SU-DHL-6 (cell line): ENCODE results near the gene C2CD4C.
"Not testable (repeated sequence)": the region's sequence is repeated elsewhere in the genome, so short reads cannot be mapped to it uniquely, and the experiment has no call there.

Experiments used
- H2AFZ ChIP-seq: fragments of 200-600 bp; sonication (generic); 2 replicates; pipeline ENCODE4 v1.6.1; 2014; ENCODE audit warnings: low read depth, mild to moderate bottlenecking, moderate library complexity, mixed read lengths, antibody characterized with exemption, low read length; ENCODE audit not compliant: severe bottlenecking
- H3F3A ChIP-seq: fragments of 200-600 bp; shearing (Covaris generic); 2 replicates; pipeline ENCODE4 v1.6.0; 2016; ENCODE audit warnings: antibody characterized with exemption, mild to moderate bottlenecking; ENCODE audit not compliant: insufficient read depth
- H3K27ac ChIP-seq: fragments of 200-600 bp; sonication (generic); 2 replicates; pipeline ENCODE4 v1.5.1; 2016; ENCODE audit warnings: low read depth, mild to moderate bottlenecking, low read length, moderate library complexity, mixed read lengths
- H3K27me3 ChIP-seq: fragments of 200-600 bp; sonication (generic), shearing (Covaris generic); 2 replicates; pipeline ENCODE4 v1.6.0; 2014; ENCODE audit warnings: mild to moderate bottlenecking, low read length
- H3K36me3 ChIP-seq: fragments of 200-600 bp; sonication (generic); 2 replicates; pipeline ENCODE4 v1.6.1; 2014; ENCODE audit warnings: mild to moderate bottlenecking, low read length, mixed read lengths
- H3K4me2 ChIP-seq: fragments of 300-600, 200-600 bp; shearing (Covaris generic), sonication (generic); 2 replicates; pipeline ENCODE4 v1.6.0; 2014; ENCODE audit warnings: low read length, low read depth, mild to moderate bottlenecking; ENCODE audit not compliant: poor library complexity, severe bottlenecking
- H3K4me3 ChIP-seq: fragments of 200-600 bp; sonication (generic); 2 replicates; pipeline ENCODE4 v1.5.1; 2014; ENCODE audit warnings: antibody characterized with exemption, low read length, mild to moderate bottlenecking, mixed read lengths; ENCODE audit not compliant: insufficient read depth, poor library complexity, severe bottlenecking
- H3K79me2 ChIP-seq: fragments of 200-600 bp; sonication (generic); 2 replicates; pipeline ENCODE4 v1.6.1; 2014; ENCODE audit warnings: mild to moderate bottlenecking, low read length, moderate library complexity; ENCODE audit not compliant: insufficient read depth
- H3K9ac ChIP-seq: fragments of 200-600 bp; sonication (generic); 2 replicates; pipeline ENCODE4 v1.7.0; 2014; ENCODE audit warnings: mild to moderate bottlenecking, low read length
- H3K9me2 ChIP-seq: fragments of 200-600 bp; sonication (generic); replicated peaks from 2 replicates; pipeline ENCODE4 v1.6.1; 2014; ENCODE audit warnings: low read length; ENCODE audit not compliant: insufficient read depth
- H3K9me3 ChIP-seq: fragments of 200-600 bp; sonication (generic); 2 replicates; pipeline ENCODE4 v1.6.1; 2014; ENCODE audit warnings: low read length, mixed read lengths; ENCODE audit not compliant: insufficient read depth
- H4K20me1 ChIP-seq: fragments of 200-600 bp; sonication (generic); 2 replicates; pipeline ENCODE4 v1.6.1; 2014; ENCODE audit warnings: low read depth, mild to moderate bottlenecking, antibody characterized with exemption, low read length, moderate library complexity, mixed read lengths
- EZH2phosphoT487 ChIP-seq: fragments of 200-600 bp; sonication (generic), shearing (Covaris generic); conservative IDR thresholded peaks from 2 replicates; pipeline ENCODE4 v1.6.1; 2018; ENCODE audit warnings: mild to moderate bottlenecking, antibody characterized with exemption, low read length, moderate library complexity, mixed read lengths
- TF ChIP-seq, protein P1 (sequence below): fragments of 200-600 bp; sonication (generic); IDR thresholded peaks from one replicate; pipeline ENCODE4 v1.5.1; 2017; ENCODE audit warnings: antibody characterized with exemption, mild to moderate bottlenecking, low read length, moderate library complexity; ENCODE audit not compliant: insufficient read depth, poor library complexity, severe bottlenecking

C2CD4C gene

GRCh38 chr19:428149-428548 is 19.2 kb upstream of the C2CD4C start:
- Histone ChIP-seq H2AFZ (no peak overlapping the region), H3K4me3 (no peak overlapping the region), H3K27me3 (no peaks in the 10 kb centered on the region), H3K4me2 (no peak overlapping the region), H3K9ac (no peak overlapping the region), H3K9me3 (no peaks in the 10 kb centered on the region), H4K20me1 (no peaks in the 10 kb centered on the region), H3F3A (no peaks in the 10 kb centered on the region), H3K27ac (no peak overlapping the region), H3K9me2 (no peaks in the 10 kb centered on the region), H3K36me3 (no peaks in the 10 kb centered on the region), H3K79me2 (no peaks in the 10 kb centered on the region)
- TF ChIP-seq, protein P1, sequence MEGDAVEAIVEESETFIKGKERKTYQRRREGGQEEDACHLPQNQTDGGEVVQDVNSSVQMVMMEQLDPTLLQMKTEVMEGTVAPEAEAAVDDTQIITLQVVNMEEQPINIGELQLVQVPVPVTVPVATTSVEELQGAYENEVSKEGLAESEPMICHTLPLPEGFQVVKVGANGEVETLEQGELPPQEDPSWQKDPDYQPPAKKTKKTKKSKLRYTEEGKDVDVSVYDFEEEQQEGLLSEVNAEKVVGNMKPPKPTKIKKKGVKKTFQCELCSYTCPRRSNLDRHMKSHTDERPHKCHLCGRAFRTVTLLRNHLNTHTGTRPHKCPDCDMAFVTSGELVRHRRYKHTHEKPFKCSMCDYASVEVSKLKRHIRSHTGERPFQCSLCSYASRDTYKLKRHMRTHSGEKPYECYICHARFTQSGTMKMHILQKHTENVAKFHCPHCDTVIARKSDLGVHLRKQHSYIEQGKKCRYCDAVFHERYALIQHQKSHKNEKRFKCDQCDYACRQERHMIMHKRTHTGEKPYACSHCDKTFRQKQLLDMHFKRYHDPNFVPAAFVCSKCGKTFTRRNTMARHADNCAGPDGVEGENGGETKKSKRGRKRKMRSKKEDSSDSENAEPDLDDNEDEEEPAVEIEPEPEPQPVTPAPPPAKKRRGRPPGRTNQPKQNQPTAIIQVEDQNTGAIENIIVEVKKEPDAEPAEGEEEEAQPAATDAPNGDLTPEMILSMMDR: no peak

DNA sequence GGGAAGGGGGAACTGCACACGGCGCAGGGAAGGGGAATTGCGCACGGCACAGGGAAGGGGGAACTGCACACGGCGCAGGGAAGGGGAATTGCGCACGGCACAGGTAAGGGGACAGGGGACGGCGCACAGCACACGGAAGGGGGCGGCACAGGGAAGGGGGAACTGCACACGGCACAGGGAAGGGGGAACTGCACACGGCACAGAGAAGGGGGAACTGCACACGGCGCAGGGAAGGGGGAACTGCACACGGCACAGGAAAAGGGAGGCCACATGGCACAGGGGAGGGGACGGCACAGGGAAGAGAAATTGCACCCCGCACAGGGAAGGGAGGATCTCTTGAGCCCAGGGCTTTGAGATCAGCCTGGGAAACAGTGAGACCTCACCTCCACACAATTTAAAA is 18.7 kb upstream of the C2CD4C start:
- H4K20me1 ChIP-seq, H3K27ac ChIP-seq, H3K79me2 ChIP-seq, H3K4me2 ChIP-seq, H3K9ac ChIP-seq, H3K9me3 ChIP-seq, H3K4me3 ChIP-seq, H3K27me3 ChIP-seq, H3K36me3 ChIP-seq, H3F3A ChIP-seq, H3K9me2 ChIP-seq, H2AFZ ChIP-seq: not testable (repeated sequence)

DNA sequence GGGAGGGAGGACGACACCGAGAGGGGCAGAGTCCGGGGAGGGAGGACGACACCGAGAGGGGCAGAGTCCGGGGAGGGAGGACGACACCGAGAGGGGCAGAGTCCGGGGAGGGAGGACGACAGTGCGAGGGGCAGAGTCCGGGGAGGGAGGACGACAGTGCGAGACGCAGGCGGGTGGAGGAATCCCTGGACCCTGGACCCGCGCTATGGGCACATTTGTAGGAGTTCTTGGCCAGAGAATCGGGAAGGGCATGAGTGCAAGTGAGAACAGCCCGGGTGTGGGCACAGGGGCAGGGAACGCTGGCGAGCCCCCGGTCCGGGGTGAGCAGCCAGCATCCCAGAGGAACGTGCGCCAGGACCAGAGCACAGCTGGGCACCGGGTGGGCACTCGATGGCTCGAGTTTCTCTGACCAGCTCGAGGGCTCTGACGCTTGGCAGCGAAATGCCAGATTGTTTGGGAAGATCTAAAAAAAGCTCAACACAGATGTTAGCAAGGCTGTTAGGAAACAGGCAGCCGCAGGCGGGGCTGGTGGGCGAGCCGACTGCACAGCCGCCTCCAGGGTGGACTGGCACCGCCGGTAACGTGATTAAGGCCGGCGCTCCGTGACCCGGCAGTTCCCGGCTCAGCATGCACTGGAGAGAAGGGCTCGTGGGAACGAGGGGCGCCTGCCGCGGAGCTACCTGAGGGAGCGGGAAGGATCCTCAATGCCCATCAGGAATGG is 17.9 kb upstream of the C2CD4C start:
- Histone ChIP-seq H3K9me2 (no peaks in the 10 kb centered on the region), H3K27ac (no peak overlapping the region), H3K79me2 (no peaks in the 10 kb centered on the region), H3K36me3 (no peaks in the 10 kb centered on the region), H3K9me3 (no peaks in the 10 kb centered on the region), H3K4me3 (no peak overlapping the region), H2AFZ (no peak overlapping the region), H3K9ac (no peak overlapping the region), H3K4me2 (no peak overlapping the region), H3K27me3 (no peaks in the 10 kb centered on the region), H4K20me1 (no peaks in the 10 kb centered on the region), H3F3A (no peaks in the 10 kb centered on the region)
- TF ChIP-seq EZH2phosphoT487: no peak
- TF ChIP-seq, protein P1: no peak

DNA sequence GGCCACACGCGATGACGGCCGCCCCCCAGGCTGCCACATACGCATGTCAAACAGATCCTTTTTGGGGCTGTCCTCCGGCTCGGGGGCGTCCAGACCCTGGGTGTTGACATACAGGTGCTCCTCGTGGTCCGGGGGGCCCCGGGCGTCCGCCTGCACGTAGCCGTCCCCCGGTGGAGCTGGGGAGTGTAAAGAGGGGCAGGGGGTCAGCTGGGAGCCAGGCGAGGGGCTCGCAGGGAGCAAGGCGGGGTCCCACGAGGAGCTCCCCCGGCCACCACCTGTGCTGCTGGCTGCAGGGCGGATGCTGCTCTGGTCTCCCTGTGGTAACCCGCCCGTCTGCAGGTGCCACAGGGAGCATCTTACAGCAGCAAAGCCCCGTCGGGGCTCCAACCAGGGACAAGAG is 16.1 kb upstream of the C2CD4C start:
- H3K9me3 ChIP-seq: no peaks in the 10 kb centered on the region
- H3K9me2 ChIP-seq: no peaks in the 10 kb centered on the region
- no peaks in the 10 kb centered on the region for H3K79me2 ChIP-seq
- H4K20me1 ChIP-seq: no peaks in the 10 kb centered on the region
- H3F3A ChIP-seq: no peaks in the 10 kb centered on the region
- no peak overlapping the region for H2AFZ ChIP-seq
- no peaks in the 10 kb centered on the region for H3K27me3 ChIP-seq
- no peaks in the 10 kb centered on the region for H3K36me3 ChIP-seq
- H3K4me2 ChIP-seq: no peak overlapping the region
- H3K9ac ChIP-seq: no peak overlapping the region
- no peak overlapping the region for H3K4me3 ChIP-seq
- no peak overlapping the region for H3K27ac ChIP-seq
- TF ChIP-seq, protein P1: no peak
- TF ChIP-seq EZH2phosphoT487: no peak
